ENCODE results near the gene A4GALT.

- TF ChIP-seq CTCF (conservative IDR thresholded peaks at IDR 0.05 in 1 of 2, IDR thresholded peaks at IDR 0.05 in 1 of 2; ENCODE audit: low read depth in 1 of 2, low read length in 2 of 2): no peak
- no peak for TF ChIP-seq EZH2 (IDR thresholded peaks at IDR 0.05; ENCODE audit: low read length, missing control alignments)
Observed at GRCh38 chr22:42691440-42691839, 29.2 kb downstream of the A4GALT start.

Measured in fibroblast of lung (primary cell).